GM12892 (cell line): ENCODE data around the gene TUBB.

Source experiments
- POLR2A ChIP-seq: IDR thresholded peaks from 2 replicates; pipeline ENCODE4 v1.6.1; 2011; ENCODE audit warnings: low read depth, low read length, control low read depth
- POLR2AphosphoS5 ChIP-seq: IDR thresholded peaks from 2 replicates; pipeline ENCODE4 v1.6.1; 2011; ENCODE audit warnings: low read depth, low read length, control low read depth
- TAF1 ChIP-seq: IDR thresholded peaks from 2 replicates; pipeline ENCODE4 v1.6.1; 2011; ENCODE audit warnings: low read depth, mild to moderate bottlenecking, control low read depth, low read length, borderline replicate concordance

- TF ChIP-seq POLR2AphosphoS5, result no peak
- TF ChIP-seq POLR2A, result no peak
- no peak for TF ChIP-seq TAF1
These were observed 28.8 kb upstream of the TUBB start for GRCh38 chr6:30691208-30691847.
